Measurements from ENCODE around the gene KANK2. TPM values are rescaled to one million over a fixed set of nuclear protein-coding genes. Genes with fewer than 3 reads are reported as not detected.
"Not testable (repeated sequence)": the region's sequence is repeated elsewhere in the genome, so short reads cannot be mapped to it uniquely, and the experiment has no call there.

Gene KANK2
- total and polyA plus RNA-seq, 2 experiments from 2014 or later: 76.3 to 215 TPM

GRCh38 chr19:11180346-11180745 is 17.0 kb downstream of the KANK2 start:
- Histone ChIP-seq H3K9ac (peak overlapping the region; percentile 18; the same call in 1 of the 2 replicates), H3K27ac (peak overlapping the region; percentile 13), H3K4me2 (ENCODE audit: unreplicated experiment) (peak overlapping the region; percentile 14), H3K9me3 (ENCODE audit: low read depth) (no peaks in the 10 kb centered on the region), H3K4me3 (no peak overlapping the region), H3K36me3 (ENCODE audit: low read depth) (peaks cover 38% of the 10 kb centered on the region), H3F3A (ENCODE audit: insufficient read depth) (no peaks in the 10 kb centered on the region), H3K4me1 (ENCODE audit: insufficient read depth) (peaks cover 15% of the 10 kb centered on the region), H3K9me2 (ENCODE audit: insufficient read depth) (no peaks in the 10 kb centered on the region), H2AFZ (no peak overlapping the region), H4K20me1 (ENCODE audit: insufficient read depth) (no peaks in the 10 kb centered on the region), H3K27me3 (replicated peaks; ENCODE audit: insufficient read depth) (no peaks in the 10 kb centered on the region), H3K79me2 (ENCODE audit: insufficient read depth) (peaks cover 65% of the 10 kb centered on the region)
- peak; percentile 69 for DNase-seq
- in situ Hi-C loops (cut with MboI): no loop called here
- 30 to 43% methylated on average over 8 of the region's 8 CpGs for WGBS, 2 experiments (ENCODE audit: low coverage in 1 of 2, low lambda C conversion rate in 2 of 2, missing lambda C conversion rate in 2 of 2)
- TF ChIP-seq EZH2phosphoT487 (IDR thresholded peaks at IDR 0.05; ENCODE audit: insufficient read depth, low read depth) (no peak), EZH2 (IDR thresholded peaks at IDR 0.05; ENCODE audit: insufficient read depth, poor library complexity, severe bottlenecking) (no peak)

- Histone ChIP-seq H3K9me2 (ENCODE audit: insufficient read depth) (no peaks in the 10 kb centered on the region), H3F3A (ENCODE audit: insufficient read depth) (no peaks in the 10 kb centered on the region), H3K4me3 (no peak overlapping the region), H3K79me2 (ENCODE audit: insufficient read depth) (peaks cover 60% of the 10 kb centered on the region), H3K27me3 (replicated peaks; ENCODE audit: insufficient read depth) (no peaks in the 10 kb centered on the region), H4K20me1 (ENCODE audit: insufficient read depth) (no peaks in the 10 kb centered on the region), H3K9ac (peak overlapping the region; percentile 18; the same call in 1 of the 2 replicates), H3K4me1 (ENCODE audit: insufficient read depth) (peaks cover 15% of the 10 kb centered on the region), H2AFZ (no peak overlapping the region), H3K9me3 (ENCODE audit: low read depth) (no peaks in the 10 kb centered on the region), H3K27ac (peak overlapping the region; percentile 13; the same call in 1 of the 2 replicates), H3K4me2 (ENCODE audit: unreplicated experiment) (no peak overlapping the region), H3K36me3 (ENCODE audit: low read depth) (peaks cover 32% of the 10 kb centered on the region)
- WGBS, 2 experiments (ENCODE audit: low coverage in 1 of 2, low lambda C conversion rate in 2 of 2, missing lambda C conversion rate in 2 of 2): 84 to 86% methylated on average over 11 of the region's 11 CpGs
- in situ Hi-C loops (cut with MboI): no loop called here
- TF ChIP-seq EZH2 (IDR thresholded peaks at IDR 0.05; ENCODE audit: insufficient read depth, poor library complexity, severe bottlenecking) (no peak), EZH2phosphoT487 (IDR thresholded peaks at IDR 0.05; ENCODE audit: insufficient read depth, low read depth) (no peak)
- no peak for DNase-seq
These were observed 17.5 kb downstream of the KANK2 start for GRCh38 chr19:11179716-11180297.

- H3K4me1 ChIP-seq (ENCODE audit: insufficient read depth): peaks cover 15% of the 10 kb centered on the region
- H3K79me2 ChIP-seq (ENCODE audit: insufficient read depth): peaks cover 53% of the 10 kb centered on the region
- H3K9ac ChIP-seq; H3K9me3 ChIP-seq (ENCODE audit: low read depth); H3K9me2 ChIP-seq (ENCODE audit: insufficient read depth); H3K4me3 ChIP-seq; H3K27ac ChIP-seq; in situ Hi-C loops (cut with MboI); H2AFZ ChIP-seq; H3F3A ChIP-seq (ENCODE audit: insufficient read depth); DNase-seq; H3K4me2 ChIP-seq (ENCODE audit: unreplicated experiment); H3K27me3 ChIP-seq (replicated peaks; ENCODE audit: insufficient read depth); H4K20me1 ChIP-seq (ENCODE audit: insufficient read depth): not testable (repeated sequence)
- WGBS, 2 experiments (ENCODE audit: low coverage in 1 of 2, low lambda C conversion rate in 2 of 2, missing lambda C conversion rate in 2 of 2): 86 to 95% methylated on average over 9 of the region's 9 CpGs
- peaks cover 36% of the 10 kb centered on the region for H3K36me3 ChIP-seq (ENCODE audit: low read depth)
These were observed 18.2 kb downstream of the KANK2 start for GRCh38 chr19:11179145-11179465.

GRCh38 chr19:11177592-11177991 is 19.8 kb downstream of the KANK2 start:
- no peak overlapping the region for H3K27ac ChIP-seq
- H3K9me3 ChIP-seq (ENCODE audit: low read depth): no peaks in the 10 kb centered on the region
- H3K27me3 ChIP-seq (replicated peaks; ENCODE audit: insufficient read depth): no peaks in the 10 kb centered on the region
- TF ChIP-seq EZH2 (IDR thresholded peaks at IDR 0.05; ENCODE audit: insufficient read depth, poor library complexity, severe bottlenecking) (no peak), EZH2phosphoT487 (IDR thresholded peaks at IDR 0.05; ENCODE audit: insufficient read depth, low read depth) (no peak)
- peaks cover 15% of the 10 kb centered on the region for H3K4me1 ChIP-seq (ENCODE audit: insufficient read depth)
- 95% methylated on average over 9 of the region's 9 CpGs for WGBS, 2 experiments (ENCODE audit: low coverage in 1 of 2, low lambda C conversion rate in 2 of 2, missing lambda C conversion rate in 2 of 2)
- H3K79me2 ChIP-seq (ENCODE audit: insufficient read depth): peaks cover 38% of the 10 kb centered on the region
- no peak for DNase-seq
- H4K20me1 ChIP-seq (ENCODE audit: insufficient read depth): no peaks in the 10 kb centered on the region
- H3K9me2 ChIP-seq (ENCODE audit: insufficient read depth): no peaks in the 10 kb centered on the region
- no peak overlapping the region for H3K9ac ChIP-seq
- H3K4me2 ChIP-seq (ENCODE audit: unreplicated experiment): no peak overlapping the region
- H2AFZ ChIP-seq: no peak overlapping the region
- in situ Hi-C loops (cut with MboI): no loop called here
- peaks cover 28% of the 10 kb centered on the region; the same call in 1 of the 2 replicates for H3K36me3 ChIP-seq (ENCODE audit: low read depth)
- H3F3A ChIP-seq (ENCODE audit: insufficient read depth): no peaks in the 10 kb centered on the region
- no peak overlapping the region for H3K4me3 ChIP-seq
